Measurements from ENCODE around the gene HAPLN3.

GRCh38 chr15:88876573-88876972, 18.8 kb downstream of the HAPLN3 start:
- TF ChIP-seq CTCF (IDR thresholded peaks at IDR 0.05; ENCODE audit: extremely low read depth in 1 of 2, insufficient read depth in 1 of 2, low read depth in 1 of 2, low read length in 2 of 2) (no peak), MAX (IDR thresholded peaks at IDR 0.05; ENCODE audit: insufficient read depth, insufficient read length) (no peak), EZH2 (IDR thresholded peaks at IDR 0.05; ENCODE audit: borderline replicate concordance, low read depth, low read length, severe bottlenecking) (no peak), POLR2AphosphoS5 (IDR thresholded peaks at IDR 0.05; ENCODE audit: insufficient read depth, low read depth, low read length) (no peak), JUN (IDR thresholded peaks at IDR 0.05; ENCODE audit: borderline replicate concordance, insufficient read depth, insufficient read length, low read depth) (no peak), POLR2A (IDR thresholded peaks at IDR 0.05; ENCODE audit: low read depth, low read length) (no peak), MYC (IDR thresholded peaks at IDR 0.05; ENCODE audit: low read depth, low read length) (no peak), FOS (IDR thresholded peaks at IDR 0.05; ENCODE audit: borderline replicate concordance, insufficient read depth, low read length) (no peak), GATA2 (IDR thresholded peaks at IDR 0.05; ENCODE audit: insufficient read depth, insufficient read length, low read depth, low read length) (no peak)
